Prostate gland (tissue), 2 donors: ENCODE measurements around the gene PNRC1. TPM values are rescaled to one million over a fixed set of nuclear protein-coding genes. Genes with fewer than 3 reads are reported as not detected.

Source experiments
- DNase-seq: peaks from one replicate; pipeline ENCODE4 v3.0.0-alpha.2; 2019; ENCODE audit warnings: low spot score
- H3K27ac ChIP-seq, 2 donors: fragments of 200-600 bp; sonication (generic); 2 replicates each; pipeline ENCODE4 v1.5.1; 2017 to 2019
- H3K27me3 ChIP-seq: fragments of 200-600 bp; sonication (generic); replicated peaks from 2 replicates; pipeline ENCODE4 v1.5.1; 2019; ENCODE audit not compliant: insufficient read depth
- H3K36me3 ChIP-seq, 2 donors: fragments of 200-600 bp; sonication (generic); 1 replicate in 1 of 2; 2 replicates in 1 of 2; pipeline versions ENCODE4 v1.5.1 to v1.8.1; 2017 to 2019
- H3K4me1 ChIP-seq: fragments of 200-600 bp; sonication (generic); replicated peaks from 2 replicates; pipeline ENCODE4 v1.5.1; 2019
- H3K4me3 ChIP-seq, 2 donors: fragments of 200-600 bp; sonication (generic); 2 replicates each; pipeline ENCODE4 v1.5.1; 2017 to 2019
- H3K9me3 ChIP-seq: fragments of 200-600 bp; sonication (generic); 2 replicates; pipeline ENCODE4 v1.5.1; 2017
- POLR2A ChIP-seq: fragments of 450-650 bp; IDR thresholded peaks from one replicate; pipeline ENCODE4 v1.6.1; 2016; ENCODE audit warnings: antibody characterized with exemption, mild to moderate bottlenecking
- POLR2AphosphoS5 ChIP-seq: sonication (generic); formaldehyde crosslinking; IDR thresholded peaks from one replicate; pipeline ENCODE4 v1.6.1; 2017; ENCODE audit warnings: antibody characterized with exemption
- WGBS: methylation state at CpG from one replicate; pipeline ENCODE4 v1.1.5; 2018; 5-methylcytosine and 5-hydroxymethylcytosine counted together
- intact Hi-C: fragments of 100-400 bp; cut with DNase I; formaldehyde crosslinking; loops from one replicate; pipeline ENCODE4 v1.14.2; 2022
- small RNA-seq, 2 donors: library from RNA; depleted of rRNA; stranded (forward); fragments of <200 nt; gene quantifications; one replicate each; pipeline ENCODE3, GENCODE V24; 2016
- total RNA-seq, 2 donors: library from RNA; depleted of rRNA; stranded (reverse); fragments of >200 nt; gene quantifications; one replicate each; pipeline ENCODE4 v1.1.0, GENCODE V29; 2016
- TF ChIP-seq, protein P1 (sequence below), 4 experiments: fragments of 200-600 bp in 2 of 4; fragments of 450-650 bp in 2 of 4; sonication (generic) in 2 of 4; IDR thresholded peaks; 1 replicate in 3 of 4; 2 replicates in 1 of 4; pipeline ENCODE4 v1.5.1; 2016 to 2019; ENCODE audit warnings: antibody characterized with exemption in 4 of 4, mild to moderate bottlenecking in 2 of 4, moderate library complexity in 2 of 4

The PNRC1 gene
- total RNA-seq, 2 donors from 2014 or later: 216 to 273 TPM

DNA sequence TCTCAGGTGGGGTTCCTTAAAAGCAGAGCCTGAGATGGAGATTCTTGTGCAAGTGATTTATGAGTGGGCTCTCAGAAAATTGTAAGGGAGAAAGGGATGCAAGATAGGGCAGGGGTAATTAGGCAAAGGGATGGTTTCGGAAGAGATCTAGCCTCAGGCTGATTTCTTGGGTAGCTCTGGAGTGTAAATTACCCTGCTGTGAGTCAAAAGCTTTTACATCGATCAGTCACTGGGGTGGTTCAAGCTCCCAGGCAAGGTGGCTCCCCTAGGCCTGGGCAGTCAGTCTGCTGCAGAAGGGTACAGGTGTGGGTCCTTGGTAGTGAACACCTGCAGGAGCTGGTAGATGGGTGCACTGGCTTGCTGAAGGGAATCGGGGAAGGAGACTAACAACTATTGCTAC, 54.2 kb downstream of the PNRC1 start:
- no peaks in the 10 kb centered on the region for H3K4me1 ChIP-seq
- H3K27ac ChIP-seq: no peak overlapping the region
- TF ChIP-seq POLR2A (no peak), POLR2AphosphoS5 (no peak)
- TF ChIP-seq, protein P1, sequence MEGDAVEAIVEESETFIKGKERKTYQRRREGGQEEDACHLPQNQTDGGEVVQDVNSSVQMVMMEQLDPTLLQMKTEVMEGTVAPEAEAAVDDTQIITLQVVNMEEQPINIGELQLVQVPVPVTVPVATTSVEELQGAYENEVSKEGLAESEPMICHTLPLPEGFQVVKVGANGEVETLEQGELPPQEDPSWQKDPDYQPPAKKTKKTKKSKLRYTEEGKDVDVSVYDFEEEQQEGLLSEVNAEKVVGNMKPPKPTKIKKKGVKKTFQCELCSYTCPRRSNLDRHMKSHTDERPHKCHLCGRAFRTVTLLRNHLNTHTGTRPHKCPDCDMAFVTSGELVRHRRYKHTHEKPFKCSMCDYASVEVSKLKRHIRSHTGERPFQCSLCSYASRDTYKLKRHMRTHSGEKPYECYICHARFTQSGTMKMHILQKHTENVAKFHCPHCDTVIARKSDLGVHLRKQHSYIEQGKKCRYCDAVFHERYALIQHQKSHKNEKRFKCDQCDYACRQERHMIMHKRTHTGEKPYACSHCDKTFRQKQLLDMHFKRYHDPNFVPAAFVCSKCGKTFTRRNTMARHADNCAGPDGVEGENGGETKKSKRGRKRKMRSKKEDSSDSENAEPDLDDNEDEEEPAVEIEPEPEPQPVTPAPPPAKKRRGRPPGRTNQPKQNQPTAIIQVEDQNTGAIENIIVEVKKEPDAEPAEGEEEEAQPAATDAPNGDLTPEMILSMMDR (IDR thresholded peaks at IDR 0.05): no peak
- H3K9me3 ChIP-seq: no peaks in the 10 kb centered on the region
- no peak overlapping the region for H3K4me3 ChIP-seq
- intact Hi-C loops: no loop called here
- H3K27me3 ChIP-seq: no peaks in the 10 kb centered on the region
- no peak for DNase-seq
- no peaks in the 10 kb centered on the region for H3K36me3 ChIP-seq
- WGBS: 90% methylated on average over 3 of the region's 3 CpGs

Small RNA genes lying within 50 kb of the gene (small RNA-seq; reads per million reads assigned to genes)
- gene RN7SL336P: 0 reads per million in 2 donors
- 0.19 to 0.40 reads per million in 2 donors for gene RNU2-61P

Other genes with a start within 250 kb of the PNRC1 start
- 10 to 100 TPM; 10.1 to 23.6 TPM for gene RNGTT, start 117.1 kb upstream of the PNRC1 start, total RNA-seq
- 1 to 10 TPM; 1.0 to 5.7 TPM for gene SRSF12, start 37.3 kb downstream of the PNRC1 start, total RNA-seq
- gene PM20D2, start 65.3 kb downstream of the PNRC1 start, total RNA-seq: 10 to 100 TPM; 11.9 to 48.4 TPM
- under 1 TPM in 1 of 2 donors, not detected in 1; 0.97 TPM for gene GABRR1, start 136.6 kb downstream of the PNRC1 start, total RNA-seq
- gene GABRR2, start 234.5 kb downstream of the PNRC1 start, total RNA-seq: under 1 TPM; 0.14 to 0.40 TPM